Left cardiac atrium (tissue), 4 donors: Measurements from ENCODE around the gene FAM186B. TPM values are rescaled to one million over a fixed set of nuclear protein-coding genes. Genes with fewer than 3 reads are reported as not detected.
A peak's percentile ranks its signal among the peaks of the same experiment; 100 is the strongest.

Experiments used
- ATAC-seq, 2 donors: fragments of 200-7000 bp; cut with Tn5 transposase; one replicate each; pipeline ENCODE4 v1.9.1; 2020; ENCODE audit warnings: mild to moderate bottlenecking in 2 of 2, moderate library complexity in 2 of 2
- DNase-seq: peaks from one replicate; pipeline ENCODE4 v3.0.0-alpha.2; 2020
- intact Hi-C, 2 donors: fragments of 100-400 bp; cut with DNase I; formaldehyde crosslinking; loops; one replicate each; pipeline versions ENCODE4 v1.14.1 to v1.15.1; 2022 to 2023
- total RNA-seq, 2 donors: library from RNA; stranded (reverse); fragmentation: NEBNext Ultra II Directional; extraction: Animal tissue kit (Norgen Biotek cat#: 25700); gene quantifications; one replicate each; pipeline ENCODE4 v1.2.1, GENCODE V29; 2021
- donor health status: DM: no; HTN: yes; CAD: no.
- donor health status: DM: no; HTN: yes; CAD: no; lungs with severe emphysema.
- donor health status: DM: yes; HTN: yes; CAD: no.
- donor health status: Dilated cardiomyopathy.

Gene FAM186B
- total RNA-seq, 2 donors from 2014 or later, result 0.29 to 0.31 TPM

- ATAC-seq, result peak in 1 of 2 donors; percentile 9
- no peak for DNase-seq
- intact Hi-C loops, result no loop called here
These were observed 31.1 kb upstream of the FAM186B start for GRCh38 chr12:49636574-49636973.

DNA sequence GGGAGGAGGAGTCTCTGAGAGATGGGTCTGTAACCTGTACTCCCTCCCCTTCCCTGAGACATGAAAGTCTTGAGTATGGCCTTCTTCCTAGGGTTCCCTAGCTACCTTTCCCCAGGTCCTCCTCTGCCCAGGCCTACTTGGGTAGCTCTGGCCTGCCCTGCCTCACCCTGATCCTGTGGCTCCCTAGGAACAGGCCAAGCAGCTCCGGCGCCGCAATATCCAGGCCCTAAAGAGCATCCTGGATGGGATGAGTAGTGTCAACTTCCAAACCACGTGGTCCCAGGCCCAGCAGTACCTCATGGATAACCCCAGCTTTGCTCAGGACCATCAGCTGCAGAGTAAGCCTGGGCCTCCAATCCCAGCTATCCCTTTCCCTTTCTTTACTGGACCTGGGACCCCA lies 30.2 kb upstream of the FAM186B start:
- intact Hi-C loops, result no loop called here
- no peak for DNase-seq
- ATAC-seq, result no peak

- ATAC-seq, result no peak
- intact Hi-C loops, result no loop called here
- no peak for DNase-seq
These were observed 29.6 kb upstream of the FAM186B start for GRCh38 chr12:49635036-49635435.

DNA sequence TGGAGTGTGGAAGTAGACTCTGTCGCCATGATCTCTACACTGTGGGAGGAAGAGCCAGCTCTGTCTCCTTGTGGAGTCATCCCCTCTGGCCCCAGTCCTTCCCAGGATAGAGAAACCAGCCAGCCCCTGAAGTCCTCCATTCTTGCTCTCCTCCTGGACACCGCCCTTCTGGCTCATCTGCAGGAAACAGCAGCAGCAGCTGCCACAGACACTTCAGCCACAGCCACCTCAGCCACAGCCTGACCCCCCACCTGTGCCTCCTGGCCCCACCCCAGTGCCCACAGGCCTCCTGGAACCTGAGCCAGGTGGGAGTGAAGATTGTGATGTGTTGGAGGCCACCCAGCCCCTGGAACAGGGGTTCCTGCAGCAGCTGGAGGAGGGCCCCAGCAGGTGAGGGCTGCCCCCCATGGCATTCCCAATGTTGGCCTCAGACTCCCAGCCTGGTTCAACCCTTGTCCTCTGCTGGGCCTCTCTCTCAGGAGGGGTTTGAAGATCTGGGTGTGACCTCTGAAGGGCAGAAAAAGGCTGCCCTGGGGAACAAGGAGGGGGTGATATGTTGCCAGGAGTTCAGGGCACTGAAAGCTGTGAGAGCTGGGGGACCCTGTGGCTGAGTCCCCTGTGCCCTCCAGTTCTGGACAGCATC lies 28.4 kb upstream of the FAM186B start:
- DNase-seq (no peak), ATAC-seq (no peak)
- intact Hi-C loops, result no loop called here

GRCh38 chr12:49632986-49633702 lies 27.7 kb upstream of the FAM186B start:
- intact Hi-C loops, result no loop called here
- DNase-seq, result no peak

GRCh38 chr12:49632401-49632800 lies 27.0 kb upstream of the FAM186B start:
- intact Hi-C loops, result no loop called here
- ATAC-seq, result no peak
- DNase-seq, result no peak

More at GRCh38 chr12:49632986-49633702, 27.7 kb upstream of the FAM186B start:
- peak in 1 of 2 donors; percentile 14 for ATAC-seq

DNA sequence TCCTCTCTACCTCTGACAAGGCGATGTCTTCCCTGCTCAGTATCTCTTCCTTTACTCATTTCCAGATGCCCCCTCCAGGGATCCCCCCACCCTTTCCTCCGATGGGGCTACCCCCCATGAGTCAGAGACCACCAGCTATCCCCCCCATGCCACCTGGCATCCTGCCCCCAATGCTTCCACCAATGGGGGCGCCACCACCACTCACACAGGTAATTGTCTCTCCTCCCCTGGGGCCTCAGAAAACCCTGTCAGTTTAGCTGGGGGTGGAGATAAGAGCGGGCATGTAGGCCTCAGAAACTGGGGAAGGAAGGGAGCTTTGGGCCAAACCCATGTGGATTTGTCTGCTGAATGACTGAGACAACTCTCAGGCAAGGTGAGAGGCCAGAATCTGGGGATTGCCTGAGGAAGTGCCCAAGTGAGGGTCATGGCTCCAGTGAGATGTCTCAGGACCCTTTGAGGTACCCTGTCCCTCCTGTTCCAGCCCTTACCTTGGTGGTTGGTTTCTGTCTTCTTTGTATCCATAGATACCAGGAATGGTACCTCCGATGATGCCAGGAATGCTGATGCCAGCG lies 26.0 kb upstream of the FAM186B start:
- no peak for ATAC-seq
- no peak for DNase-seq
- intact Hi-C loops, result no loop called here

GRCh38 chr12:49627752-49628360 lies 22.4 kb upstream of the FAM186B start:
- ATAC-seq (no peak), DNase-seq (no peak)
- intact Hi-C loops, result no loop called here

- intact Hi-C loops, result no loop called here
- ATAC-seq (no peak), DNase-seq (no peak)
These were observed 21.4 kb upstream of the FAM186B start for GRCh38 chr12:49626836-49627235.

- intact Hi-C loops, result no loop called here
- no peak for DNase-seq
These were observed 20.9 kb upstream of the FAM186B start for GRCh38 chr12:49626169-49626835.

DNA sequence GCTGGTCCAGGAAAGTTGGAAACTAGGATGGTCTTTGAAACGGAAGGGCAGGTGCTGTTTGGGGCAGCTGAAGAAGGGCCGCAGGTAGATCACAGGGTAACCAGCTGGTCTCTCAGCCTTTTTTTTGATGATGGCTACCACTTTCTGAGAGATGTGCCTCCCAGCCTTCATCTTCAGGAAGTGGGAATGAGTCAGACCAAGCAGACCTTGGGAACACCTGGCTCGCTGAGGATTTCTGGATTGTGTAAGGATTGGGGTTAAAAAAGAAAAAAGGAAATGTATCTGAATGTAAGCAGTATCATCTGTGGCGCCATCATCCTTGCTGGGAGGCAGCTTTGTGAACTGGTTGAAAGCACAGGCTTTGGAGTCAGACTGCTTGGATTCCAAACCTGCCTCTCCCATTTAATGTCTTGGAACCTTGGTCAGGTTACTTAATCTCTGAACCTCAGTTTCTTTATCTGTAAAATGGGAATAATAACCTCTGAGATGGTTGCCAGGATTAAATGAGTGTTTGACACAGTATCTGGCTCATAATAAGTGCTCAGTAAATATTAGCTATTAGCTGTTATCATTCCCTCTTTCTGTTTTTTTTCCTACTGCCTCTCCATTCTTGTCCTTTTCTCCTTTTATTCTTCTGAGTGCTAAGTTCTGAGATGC lies 19.6 kb upstream of the FAM186B start:
- ATAC-seq (no peak), DNase-seq (no peak)
- intact Hi-C loops, result no loop called here

More at GRCh38 chr12:49626169-49626835, 20.9 kb upstream of the FAM186B start:
- no peak for ATAC-seq

DNA sequence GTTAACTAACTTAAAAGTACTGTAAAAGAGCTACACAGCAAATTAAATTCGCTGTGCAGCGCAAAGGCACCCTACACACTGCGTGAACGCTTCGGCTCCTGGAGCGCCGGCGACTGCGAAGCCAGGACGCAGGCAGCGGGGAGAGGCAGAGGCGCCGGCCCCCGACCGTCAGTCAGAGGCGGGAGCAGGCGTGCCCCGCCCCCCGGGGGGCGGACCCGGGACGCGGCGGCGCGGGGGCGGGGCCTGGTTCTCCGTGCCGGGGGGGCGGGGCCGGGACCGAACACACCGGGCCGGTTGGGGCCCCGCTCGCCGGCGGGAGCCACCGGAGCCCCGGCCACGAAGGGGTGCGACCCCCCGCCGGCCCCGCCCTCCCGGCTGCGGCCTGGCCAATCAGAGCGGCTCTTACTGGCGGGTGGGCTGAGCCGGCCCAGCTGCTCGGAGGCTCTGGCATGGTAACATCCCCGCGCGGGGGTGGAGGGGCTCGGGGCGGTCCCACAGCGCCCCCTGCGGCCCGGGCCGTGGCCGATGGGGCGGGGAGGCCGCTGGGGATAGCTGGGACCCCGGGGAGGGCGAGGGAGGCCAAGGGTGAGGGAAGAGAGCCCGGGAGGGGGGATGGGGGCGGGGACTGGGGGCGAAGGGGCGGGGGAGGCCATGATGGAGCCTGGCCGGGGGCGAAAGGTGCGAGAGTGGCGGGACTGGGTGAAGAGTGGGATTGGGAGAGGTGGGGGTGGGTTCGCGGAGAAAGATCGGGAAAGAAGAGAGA lies 17.9 kb upstream of the FAM186B start, which contains the start of gene PRPF40B:
Gene PRPF40B, plus strand, starts transcription at position 420 of the 763 bp plus-strand sequence. Its CDS starts 30 bp downstream, at position 450.
- intact Hi-C loops, result no loop called here

DNA sequence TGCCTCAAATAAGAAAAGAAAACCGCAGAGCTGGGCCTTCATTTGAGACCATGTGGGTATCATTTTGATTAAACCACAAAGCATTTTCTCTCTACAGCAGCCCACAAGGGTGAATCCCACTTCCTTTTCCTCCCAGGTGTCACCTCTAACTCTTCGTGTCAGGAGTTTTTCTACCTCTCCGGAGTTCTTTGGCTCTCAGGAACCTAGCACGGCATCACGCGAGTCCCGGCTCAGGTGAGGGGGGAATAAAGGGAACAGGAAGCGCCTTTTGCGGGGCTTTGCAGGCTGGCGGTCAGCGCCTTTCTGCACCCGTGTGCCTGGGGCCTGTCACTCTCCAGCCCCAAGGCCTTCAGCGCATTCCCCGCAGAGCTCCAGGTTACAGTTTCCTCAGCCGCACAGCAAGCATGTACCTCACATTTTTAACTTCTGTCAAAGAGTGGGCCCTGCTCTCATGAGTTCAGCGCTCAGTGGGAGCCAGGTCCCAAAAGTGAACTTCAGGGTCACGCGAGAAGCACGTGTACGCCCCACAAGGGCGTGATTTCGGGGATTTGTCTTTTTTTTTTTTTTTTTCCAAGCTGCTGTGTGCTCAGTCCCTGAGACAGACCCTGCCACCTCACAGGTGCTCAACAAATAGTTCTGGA lies 17.2 kb upstream of the FAM186B start:
- intact Hi-C loops, result no loop called here
- no peak for DNase-seq
- ATAC-seq, result peak; percentile 34 to 36

More for the DNA sequence above, 17.9 kb upstream of the FAM186B start, which contains the start of gene PRPF40B:
- peak; percentile 91 for DNase-seq
- peak; percentile 91 to 92 for ATAC-seq

- ATAC-seq, result peak in 1 of 2 donors; percentile 2
- intact Hi-C loops, result no loop called here
- DNase-seq, result no peak
These were observed 16.4 kb upstream of the FAM186B start for GRCh38 chr12:49621651-49622500.

DNA sequence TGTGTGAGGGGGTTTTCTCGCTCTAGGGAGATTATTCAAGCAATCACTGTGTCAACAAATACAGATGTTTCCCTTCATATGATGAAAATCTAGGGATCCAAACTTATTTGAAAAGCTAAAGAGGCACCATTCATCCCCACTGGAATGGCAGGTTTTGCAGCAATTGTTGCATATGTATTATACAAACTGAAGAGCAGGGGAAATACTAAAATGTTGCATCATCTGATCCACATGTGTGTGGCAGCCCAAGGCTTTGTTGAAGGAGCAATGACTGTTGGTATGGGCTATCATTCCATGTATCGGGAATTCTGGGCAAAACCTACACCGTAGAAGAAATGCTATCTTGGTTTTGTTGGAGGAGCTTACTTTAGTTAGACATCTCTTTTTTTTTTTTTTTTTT lies 13.8 kb upstream of the FAM186B start:
- intact Hi-C loops, result no loop called here
- no peak for ATAC-seq

DNA sequence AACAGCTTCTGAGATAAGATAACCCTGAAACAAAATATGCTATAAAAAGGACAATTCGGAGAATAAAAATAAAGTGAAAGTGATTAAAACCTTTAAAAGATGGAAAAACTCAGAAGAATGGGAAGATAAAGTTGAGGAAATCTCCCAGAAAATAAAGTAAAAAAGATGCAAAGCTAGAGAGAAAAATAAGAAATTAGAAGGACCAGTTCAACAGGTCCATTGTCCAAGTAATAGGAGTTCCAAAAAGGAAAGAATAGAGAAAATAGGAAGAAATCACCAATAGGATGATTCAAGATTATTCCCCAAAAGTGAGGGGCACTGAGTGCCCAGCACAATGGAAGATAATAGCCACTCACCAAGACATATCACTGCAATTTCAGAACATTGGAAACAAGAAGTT lies 13.1 kb upstream of the FAM186B start:
- DNase-seq, result no peak
- intact Hi-C loops, result no loop called here
- no peak for ATAC-seq

More for the DNA sequence above, 13.8 kb upstream of the FAM186B start:
- no peak for DNase-seq
